Activated gamma-delta T cell treated with anti-CD3 and anti-CD28 coated beads, Interleukin-2, amount 50 U/mL, for 16 hours (primary cell): ENCODE data around the gene NPAS3.

Source experiments
- DNase-seq: peaks from one replicate; pipeline ENCODE4 v3.0.0-alpha.2; 2020; ENCODE audit warnings: low read depth

NPAS3 gene

GRCh38 chr14:33756833-33757232 lies 818.2 kb downstream of the NPAS3 start:
- no peak for DNase-seq

- DNase-seq: no peak
These were observed 819.9 kb downstream of the NPAS3 start for GRCh38 chr14:33758547-33758946.

DNA sequence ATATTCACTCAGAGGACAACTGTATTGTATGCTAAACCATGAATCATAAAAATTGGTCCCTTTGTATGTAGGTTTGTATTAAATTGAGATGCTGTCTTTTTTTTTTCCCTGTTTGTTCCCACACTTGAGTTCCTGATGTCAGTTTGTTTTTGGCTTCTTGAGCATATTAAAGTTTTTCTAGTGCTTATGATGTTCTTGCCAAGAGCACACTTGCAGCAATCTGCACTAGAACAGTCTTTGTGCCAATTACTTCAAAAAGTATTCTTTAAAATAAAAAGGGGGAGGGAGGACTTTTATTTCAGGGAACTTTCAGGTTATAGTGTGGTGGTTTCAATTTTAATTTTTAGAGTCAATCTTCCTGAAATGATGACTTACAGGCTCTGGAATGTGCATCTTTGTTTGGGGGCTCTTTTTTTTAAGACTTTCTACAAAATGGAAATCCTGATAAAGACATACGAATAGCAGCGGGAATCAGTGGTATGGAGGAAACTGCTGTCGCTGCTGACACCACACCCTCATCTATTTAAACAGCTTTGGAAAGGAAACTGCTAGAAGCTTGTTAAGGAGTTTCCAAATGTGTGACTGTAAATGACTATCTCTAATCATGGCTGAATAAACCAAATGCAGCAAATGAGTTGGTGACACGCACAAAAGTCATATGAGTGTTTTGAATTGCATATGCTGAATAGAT lies 823.6 kb downstream of the NPAS3 start:
- DNase-seq: no peak

DNA sequence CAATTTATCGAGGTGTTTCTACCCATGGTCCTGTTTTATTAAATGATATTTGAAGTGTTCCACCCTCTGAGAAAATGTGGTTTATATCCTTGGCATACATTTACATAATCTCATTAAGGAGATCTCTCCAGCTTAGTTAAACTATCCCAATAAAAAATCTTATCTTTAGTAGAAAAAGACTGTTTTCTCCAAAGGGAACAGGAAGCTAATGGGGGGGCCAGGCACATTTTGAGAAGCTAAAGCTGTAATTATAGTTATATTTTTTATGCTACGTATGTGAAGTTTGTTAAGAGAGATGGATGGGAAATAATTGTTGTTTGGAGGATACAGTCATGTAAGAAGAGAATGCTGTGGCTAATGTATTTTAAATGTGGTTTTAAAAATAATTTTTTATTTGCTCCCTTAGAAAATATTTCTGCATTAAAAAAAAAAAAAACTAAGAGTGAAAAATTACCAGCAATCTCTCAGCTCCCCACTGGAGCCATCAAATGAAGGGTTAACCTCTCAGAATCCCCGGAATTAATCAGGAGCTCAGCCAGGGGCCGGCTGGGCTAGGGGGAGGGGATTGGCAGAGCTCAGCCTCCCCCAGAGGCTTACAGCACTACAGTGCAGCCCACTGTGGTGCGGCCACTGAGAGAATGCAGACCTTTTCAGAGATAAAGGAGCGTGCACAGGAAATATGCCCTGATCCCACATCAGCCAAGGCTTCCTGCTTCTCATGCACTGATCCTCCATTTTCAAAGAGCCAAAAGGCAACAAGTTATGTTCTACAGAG lies 826.4 kb downstream of the NPAS3 start:
- DNase-seq: no peak

GRCh38 chr14:33767586-33768457 lies 829.1 kb downstream of the NPAS3 start:
- DNase-seq: no peak

- no peak for DNase-seq
These were observed 829.8 kb downstream of the NPAS3 start for GRCh38 chr14:33768458-33768830.

- DNase-seq: no peak
These were observed 834.7 kb downstream of the NPAS3 start for GRCh38 chr14:33773205-33774030.

GRCh38 chr14:33774161-33774560 lies 835.5 kb downstream of the NPAS3 start:
- no peak for DNase-seq

DNA sequence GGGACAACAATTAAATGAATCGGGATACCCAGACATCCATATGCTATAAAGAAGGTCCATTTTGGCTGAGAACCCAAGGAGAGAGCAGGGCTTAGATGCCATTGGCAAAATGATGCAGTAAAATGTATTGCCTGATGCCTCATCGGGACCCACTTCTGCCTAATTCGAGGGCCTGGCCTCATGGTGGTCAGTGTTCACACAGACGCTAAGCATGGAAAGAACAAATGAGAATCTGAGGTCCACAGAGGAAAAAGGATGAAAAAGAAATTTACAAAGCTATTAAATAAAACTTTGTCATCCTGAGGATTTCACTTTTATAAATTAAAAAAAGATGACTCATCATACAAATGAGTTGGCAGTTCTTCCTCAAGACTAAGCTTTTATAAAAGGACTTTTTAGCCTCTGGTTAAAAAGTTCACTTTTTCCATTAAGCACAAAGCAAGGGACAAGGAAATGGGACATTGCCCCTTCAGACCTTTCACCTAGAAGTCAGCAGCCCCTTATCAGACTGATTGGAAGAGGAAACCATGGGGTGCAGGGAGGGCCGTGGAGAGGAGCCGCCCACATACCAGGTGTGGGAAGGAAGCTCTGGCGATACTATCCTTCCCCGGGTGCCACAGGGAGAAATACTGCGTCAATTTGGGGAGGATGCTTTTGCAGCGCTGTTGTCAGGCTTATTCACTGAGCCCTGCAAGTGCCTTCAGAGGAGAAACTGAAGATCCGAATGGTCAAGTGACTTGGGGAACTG lies 836.2 kb downstream of the NPAS3 start:
- DNase-seq: no peak

DNA sequence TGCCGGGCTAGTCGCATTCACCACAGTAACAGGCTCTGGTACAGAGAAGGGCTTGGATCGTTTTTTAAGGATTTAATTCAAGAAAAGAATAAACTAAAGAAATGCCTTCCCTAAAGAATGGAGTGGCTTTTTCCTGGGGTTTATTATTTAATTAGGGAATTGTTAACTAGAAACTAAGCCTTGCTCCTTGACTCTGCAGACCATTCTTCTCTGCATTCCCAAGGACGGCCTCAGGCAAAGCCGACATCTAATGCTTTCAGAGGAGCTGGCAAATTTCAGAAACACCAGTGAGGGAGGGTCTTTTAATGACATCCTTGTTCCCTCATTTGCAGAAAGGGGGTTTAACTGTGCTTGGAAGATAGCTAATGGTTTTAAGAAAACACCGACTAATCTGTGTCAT lies 838.2 kb downstream of the NPAS3 start:
- no peak for DNase-seq

DNA sequence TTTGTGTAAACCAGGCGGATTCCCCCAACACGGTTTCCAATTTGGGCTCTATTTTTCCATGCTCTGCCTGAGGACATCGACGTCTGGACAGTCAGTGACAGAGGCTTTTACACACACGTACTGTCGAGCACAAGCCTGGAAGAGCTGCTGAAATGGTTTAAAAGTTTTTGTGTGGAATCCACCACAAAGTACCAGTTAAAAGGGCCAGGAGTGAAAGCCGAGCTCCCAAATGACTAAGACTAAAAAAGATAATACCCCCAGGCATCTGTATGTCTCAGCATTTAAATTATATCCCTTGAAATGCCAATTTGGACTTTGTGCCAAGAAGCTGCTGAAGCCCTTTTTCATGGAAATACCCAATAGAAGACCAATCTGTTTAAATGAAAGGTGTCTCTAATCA lies 839.0 kb downstream of the NPAS3 start:
- DNase-seq: no peak

DNA sequence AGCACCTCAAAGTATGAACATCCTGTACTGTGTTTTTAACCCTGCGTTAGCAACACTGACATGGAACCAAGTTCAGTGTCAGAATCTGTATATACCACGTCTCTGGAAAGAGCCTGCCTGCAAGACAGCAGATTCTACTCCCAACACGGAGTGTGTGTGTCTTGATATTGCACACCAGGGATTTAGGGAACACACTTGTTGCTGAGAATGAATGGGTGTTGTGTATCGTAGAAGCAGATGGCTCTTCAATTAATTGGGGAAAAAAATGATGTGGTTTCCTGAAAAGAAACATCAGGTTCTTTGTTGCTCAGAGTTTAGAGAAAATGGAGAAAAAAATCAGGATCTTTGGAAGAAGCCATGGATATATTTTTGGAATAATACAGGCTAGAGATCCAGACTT lies 841.4 kb downstream of the NPAS3 start:
- DNase-seq: no peak

- DNase-seq: no peak
These were observed 842.6 kb downstream of the NPAS3 start for GRCh38 chr14:33781236-33781635.

DNA sequence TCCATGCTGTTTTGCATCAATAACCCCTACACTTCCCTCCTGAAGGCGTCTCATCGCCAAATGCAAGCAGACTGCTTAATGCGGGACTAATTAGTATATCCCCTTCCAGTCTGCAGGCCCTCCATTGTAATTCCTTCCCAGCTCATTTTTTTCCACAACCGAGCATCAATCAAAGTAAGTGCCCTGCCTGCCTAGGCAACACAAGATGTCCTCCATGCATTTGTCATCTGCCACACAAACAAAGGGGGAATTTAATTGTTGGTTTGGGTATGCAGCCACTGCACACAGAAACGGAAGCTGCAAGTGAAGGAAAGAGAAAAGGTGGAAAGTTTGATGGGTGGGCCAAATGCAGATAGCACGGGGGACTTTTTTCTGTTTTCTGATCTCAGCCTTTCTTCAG lies 844.2 kb downstream of the NPAS3 start:
- no peak for DNase-seq

GRCh38 chr14:33786091-33786825 lies 847.6 kb downstream of the NPAS3 start:
- DNase-seq: no peak

GRCh38 chr14:33788161-33788560 lies 849.5 kb downstream of the NPAS3 start:
- no peak for DNase-seq

- DNase-seq: no peak
These were observed 852.3 kb downstream of the NPAS3 start for GRCh38 chr14:33790996-33791395.

DNA sequence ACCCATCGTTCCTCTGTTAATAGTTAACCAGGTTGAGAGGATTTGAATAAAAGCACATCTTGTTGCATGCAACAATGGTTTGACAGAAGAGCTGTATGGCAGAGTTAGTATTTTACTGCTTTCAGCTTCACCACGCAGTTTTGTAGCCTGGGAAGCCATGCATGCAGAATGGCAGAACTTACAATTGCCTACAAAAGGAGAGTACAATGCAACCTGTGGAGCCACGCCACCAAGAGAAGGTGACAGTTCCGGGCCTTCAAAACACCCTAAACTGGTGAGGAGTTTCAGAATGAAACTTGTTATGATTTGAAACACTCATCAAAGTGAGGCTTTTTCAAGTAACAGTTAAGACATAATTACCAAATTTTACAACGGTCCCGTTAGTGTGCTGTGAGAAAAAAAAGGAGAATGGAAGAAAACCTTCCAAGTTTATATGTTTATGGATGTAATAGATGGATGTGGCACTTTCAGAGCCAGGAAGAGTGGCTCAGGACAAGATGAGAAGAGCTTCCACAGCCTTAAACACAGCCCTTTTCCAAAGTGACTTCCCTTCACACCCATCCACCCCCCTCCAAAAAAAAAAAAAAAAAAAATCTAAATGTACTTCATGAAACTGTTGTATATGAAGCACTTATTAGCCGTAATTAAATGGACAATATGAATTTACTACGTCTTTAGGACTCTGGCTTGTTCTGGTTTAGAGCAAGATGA lies 853.5 kb downstream of the NPAS3 start:
- DNase-seq: no peak

DNA sequence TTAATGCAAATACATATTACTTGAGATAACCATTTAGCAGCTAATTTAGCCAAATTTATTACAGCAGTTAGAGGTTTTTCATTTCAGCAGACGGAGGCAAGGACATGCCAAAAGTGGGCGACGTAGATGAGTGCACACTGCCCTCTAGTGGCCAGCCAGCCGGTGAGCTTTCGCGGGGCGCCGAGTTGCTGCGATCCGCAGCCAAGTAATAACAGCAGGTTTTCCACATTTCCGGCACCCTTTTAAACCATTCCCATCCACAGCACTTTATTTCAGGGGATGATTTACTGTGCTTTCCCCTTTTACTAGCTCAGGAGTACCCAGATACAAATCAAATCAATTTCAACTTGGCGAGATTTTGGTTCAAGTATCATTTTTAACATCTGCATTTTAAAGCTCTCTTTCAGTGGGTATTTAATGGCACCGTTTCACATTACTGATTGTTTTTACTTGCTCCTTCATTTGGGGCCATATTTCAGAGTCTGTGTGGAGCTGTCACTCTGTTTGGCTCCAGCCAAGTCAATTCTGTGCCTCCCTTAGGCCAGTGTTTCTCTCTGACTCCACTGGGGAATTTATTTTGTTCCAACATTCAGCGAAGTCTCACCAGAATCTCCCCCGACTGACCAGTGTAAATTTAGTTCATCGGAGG lies 854.2 kb downstream of the NPAS3 start:
- DNase-seq: peak; percentile 52
